Endometrium (tissue), 2 donors: Measurements from ENCODE around the gene IL17RD.

Source experiments
- FAIRE-seq: peaks from 2 replicates; lab custom pipeline; 2012; peaks lifted over from hg19 to GRCh38; lab: Jason Lieb, UNC
- donor health status: control.
- donor health status: control.

The IL17RD gene

DNA sequence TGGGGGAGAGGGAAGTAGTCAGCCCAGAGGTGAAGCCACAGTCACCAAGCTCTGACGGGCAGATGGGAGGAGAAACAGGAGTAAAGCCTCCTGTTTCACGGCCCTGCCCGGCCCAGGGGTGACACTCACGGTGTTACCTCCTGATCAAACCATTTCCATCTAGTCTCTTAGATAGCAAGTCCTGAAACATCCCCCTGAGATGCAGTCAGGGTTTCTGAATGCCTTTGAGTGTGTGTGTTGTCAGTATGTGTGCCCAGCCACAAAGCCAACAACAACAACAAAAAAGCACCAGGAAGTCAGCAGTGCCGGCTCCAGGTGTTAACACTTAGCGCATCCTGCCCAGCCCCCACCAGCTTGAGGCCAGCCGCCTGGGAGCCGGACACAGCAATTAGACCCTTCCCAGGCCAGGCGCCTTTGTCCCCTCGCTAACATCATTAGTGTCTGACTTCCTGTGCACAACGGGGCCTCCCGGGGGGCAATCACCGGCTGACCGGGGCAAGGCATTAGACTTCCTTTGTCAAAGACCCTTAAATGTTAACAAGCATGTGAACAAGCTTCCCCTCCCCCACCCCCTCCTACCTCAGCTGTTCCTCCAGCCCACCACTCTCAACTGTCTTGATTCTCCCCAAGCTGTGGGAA lies 34.5 kb downstream of the IL17RD start:
- FAIRE-seq, result no peak

DNA sequence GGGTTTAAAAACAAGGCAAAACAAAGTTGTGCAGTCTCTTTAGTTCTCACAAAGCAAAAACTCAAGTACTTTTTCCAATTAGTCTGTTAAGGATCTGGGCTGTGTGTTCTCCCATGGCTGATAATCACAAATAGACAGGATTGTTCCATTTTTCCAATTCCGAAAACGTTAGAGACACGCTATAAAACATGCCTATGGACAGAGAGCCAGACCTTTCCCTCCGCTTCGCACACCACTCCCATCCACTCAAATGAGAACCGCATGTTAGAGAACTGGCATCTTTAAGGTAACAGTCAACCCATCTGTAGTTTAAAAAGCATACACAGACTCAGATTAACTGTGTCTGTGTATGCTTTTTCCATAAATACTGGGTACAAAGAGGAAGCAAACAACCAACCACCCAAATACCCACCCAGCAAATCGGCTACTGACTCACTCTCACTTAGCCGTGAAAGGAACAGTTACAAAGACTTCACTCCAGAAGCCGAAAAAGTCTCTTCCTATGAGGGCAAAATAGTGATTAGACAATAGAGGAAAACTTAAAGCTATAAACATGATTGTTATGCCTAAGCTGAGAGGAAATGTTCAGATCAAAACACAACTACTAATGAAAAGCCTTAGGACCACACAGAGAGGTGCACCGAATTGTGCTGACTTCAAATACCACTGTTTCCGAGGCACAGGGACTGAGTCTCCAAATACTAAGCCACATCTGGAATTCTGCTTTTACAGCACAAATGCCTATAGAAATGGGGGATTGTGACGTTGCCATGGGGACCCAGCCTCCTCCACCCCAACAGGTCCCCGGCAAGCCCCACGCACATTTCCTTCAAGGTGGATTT lies 36.1 kb downstream of the IL17RD start:
- FAIRE-seq, result peak; percentile 58

DNA sequence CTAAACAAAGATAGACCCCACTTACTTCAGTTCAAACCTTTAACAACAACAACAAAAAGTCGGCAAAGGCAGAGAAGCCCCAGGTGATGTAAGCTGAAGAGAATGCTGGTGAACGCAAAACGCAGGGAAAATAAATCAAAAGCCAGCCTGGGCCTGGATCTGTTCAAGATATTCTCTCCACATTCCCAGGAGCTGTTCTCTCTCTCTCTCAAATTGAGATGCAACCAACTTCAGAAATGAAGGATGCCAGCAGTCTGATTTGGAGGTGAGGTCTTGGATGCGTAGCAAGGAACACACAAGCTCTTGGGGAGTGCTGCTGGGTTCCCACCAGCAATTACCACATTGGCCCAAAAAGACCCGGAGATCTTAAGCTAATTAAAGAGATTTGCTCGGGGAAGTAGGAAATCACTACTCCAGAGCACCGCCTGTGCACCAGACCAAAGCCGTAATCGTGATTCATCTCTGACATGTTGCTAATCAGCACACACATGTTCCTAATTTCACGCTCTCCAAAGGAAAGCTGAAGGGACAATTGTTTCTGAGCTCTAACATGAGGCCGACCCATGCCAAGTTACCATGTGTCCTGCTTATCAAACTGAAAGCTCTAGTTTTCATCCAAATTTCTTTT lies 37.1 kb downstream of the IL17RD start:
- peak; percentile 86 for FAIRE-seq

DNA sequence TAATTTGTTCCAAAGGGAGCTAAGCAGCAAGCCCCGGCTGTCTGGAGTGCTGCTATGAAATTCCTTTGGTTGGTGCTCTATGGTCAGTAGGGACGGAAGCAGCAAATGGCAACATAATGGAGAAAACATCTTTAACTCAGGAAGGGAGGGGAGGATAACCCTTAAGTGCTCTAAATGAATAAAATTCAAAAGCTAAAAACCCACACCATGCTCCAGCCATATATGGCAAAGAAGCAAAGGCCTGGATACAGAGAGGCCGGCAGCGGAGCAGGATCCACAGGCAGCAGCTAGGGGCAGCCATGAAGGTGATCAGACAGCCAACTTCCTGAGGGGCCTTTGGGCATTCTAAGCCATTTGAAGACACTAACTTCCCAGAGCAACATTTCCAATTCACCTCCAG lies 38.9 kb downstream of the IL17RD start:
- FAIRE-seq, result no peak

DNA sequence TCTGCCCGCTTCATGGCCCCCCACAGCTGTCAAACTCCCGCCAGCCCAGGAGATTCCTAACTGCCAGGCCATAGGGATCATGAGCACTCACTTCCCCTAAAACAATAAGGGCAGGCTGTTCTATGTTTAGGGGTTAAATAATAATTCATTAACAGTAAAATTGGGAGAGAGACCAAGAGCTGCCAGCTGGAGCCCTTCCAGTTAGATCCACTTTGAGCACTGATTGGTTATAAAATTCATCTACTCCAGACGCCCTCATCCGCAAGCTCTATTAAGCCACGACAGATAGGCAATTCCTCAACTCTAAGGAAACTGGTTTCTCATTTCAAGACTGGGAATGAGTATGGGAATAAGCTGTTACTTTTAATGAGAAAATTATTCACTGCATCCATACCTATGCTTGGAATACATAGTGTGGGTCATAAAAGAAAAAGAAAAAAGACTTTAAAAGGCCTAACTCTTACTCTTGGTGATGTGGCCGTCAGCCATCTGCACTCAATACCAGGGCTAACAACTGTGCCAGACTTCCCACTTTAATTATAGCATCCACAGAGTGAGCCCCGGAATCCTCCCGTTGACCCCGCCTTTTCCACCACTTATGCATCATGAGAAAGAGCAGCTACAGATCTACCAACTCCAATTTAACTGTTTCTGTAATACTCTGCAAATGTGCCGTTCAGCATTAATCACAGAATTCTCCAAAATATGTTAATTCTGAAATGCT lies 44.5 kb downstream of the IL17RD start:
- peak; percentile 33 for FAIRE-seq

DNA sequence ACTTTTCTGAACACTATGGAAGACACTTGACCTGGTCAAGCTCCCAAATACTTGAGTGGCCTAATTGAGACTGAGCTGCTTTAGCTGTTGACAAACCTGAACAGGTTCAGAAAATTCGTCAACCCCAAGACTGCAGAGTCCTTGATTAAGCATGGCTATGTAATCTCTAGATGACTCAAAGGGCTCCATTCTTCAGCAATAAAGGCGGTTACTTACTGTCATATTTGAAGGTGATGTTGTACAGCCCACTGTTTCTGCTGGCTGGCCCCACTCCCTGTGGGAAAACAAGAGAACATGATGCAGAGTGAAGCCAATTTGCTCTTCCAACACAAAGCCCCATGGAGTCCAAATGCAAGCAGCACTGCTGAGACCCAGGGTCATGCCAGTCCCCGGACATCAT lies 45.1 kb downstream of the IL17RD start:
- no peak for FAIRE-seq

DNA sequence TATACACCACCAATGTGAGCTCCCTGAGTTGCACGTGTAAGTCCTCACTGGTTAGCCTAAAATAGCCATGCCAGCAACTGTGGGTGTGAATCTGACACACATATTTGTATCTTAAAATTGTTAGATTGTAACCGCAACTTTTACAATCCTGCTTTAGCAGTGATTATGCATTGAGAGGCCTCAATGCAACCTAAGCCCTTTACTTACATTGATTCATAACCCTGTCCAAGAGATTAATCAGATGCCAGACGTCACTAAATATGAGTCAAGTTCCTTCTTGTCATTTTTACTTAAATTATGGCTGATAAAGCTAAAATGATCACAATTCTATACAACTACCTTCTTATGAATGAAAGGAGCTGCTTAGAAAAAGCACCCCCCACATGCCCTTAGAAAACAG lies 46.9 kb downstream of the IL17RD start:
- FAIRE-seq, result no peak

DNA sequence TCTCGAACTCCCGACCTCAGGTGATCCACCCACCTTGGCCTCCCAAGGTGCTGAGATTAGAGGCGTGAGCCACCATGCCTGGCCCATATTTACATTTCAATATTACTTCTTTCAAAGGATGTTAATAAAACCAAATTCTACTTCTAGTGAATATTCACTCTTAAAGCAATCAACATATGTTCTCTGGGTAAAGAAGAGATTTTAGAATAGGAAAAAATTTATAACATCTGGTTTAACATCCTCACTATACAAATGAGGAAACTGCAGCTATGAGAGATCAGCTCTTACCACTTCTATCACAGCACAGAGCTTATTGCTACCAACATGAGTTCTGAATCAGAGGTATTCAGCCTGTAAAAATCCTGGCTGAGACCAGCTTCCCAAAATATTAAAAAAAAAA lies 48.7 kb downstream of the IL17RD start:
- FAIRE-seq, result no peak

DNA sequence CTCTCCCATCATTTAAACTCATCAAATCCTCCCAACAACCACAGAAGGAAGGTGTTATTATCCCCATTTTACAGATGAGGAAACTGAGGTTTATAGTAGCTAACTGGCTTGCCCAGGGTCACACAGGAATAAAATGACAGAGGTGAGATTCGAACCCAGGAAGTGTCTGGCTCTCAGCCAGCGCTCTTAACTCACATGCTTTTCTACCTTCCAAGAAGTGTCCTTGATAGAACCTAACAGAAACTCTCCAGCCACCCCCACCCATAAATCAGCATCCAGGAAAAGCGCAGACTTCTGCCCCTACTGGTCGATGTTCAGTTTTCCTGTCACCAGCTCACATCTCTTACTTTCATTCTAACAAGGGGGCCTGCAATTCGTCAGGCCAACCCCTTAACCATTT lies 52.9 kb downstream of the IL17RD start:
- no peak for FAIRE-seq

DNA sequence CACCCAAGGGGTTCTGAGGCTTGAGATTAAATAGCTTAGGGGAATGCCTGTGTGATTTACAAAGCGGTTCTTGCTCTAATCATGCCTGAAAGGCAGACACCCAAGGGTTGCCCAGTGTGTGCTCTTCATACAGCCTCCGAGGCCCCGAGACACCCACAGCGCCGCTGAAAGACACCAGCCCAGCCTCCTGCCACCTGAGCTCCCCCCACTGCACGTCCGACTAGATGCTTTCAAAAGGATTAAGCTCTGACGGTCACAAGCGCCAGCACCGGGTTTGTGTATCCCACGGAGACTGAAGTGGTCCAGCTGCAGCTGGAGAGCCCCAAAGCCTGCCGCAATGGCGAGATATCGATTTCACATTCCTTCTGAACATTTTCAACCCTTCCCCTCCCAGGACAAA lies 54.4 kb downstream of the IL17RD start:
- no peak for FAIRE-seq

DNA sequence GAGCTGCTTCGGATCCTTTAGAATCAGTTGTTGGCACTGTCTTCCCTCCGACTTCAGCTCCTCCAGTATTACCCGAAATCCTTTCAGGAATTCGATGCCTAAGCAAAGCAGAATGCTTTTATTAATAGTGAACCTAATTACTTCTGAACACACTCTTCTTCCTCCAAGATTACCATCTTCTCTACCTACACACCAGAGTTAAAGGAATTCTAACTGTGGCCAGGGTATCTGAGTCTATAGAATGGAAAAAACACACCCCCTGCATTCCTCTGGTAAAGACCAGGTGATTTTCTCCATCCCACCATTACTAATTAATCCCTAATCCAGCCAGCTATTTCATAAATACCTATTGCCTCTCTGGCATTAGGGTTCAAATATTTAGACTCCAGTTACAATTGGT lies 54.9 kb downstream of the IL17RD start:
- FAIRE-seq, result no peak

DNA sequence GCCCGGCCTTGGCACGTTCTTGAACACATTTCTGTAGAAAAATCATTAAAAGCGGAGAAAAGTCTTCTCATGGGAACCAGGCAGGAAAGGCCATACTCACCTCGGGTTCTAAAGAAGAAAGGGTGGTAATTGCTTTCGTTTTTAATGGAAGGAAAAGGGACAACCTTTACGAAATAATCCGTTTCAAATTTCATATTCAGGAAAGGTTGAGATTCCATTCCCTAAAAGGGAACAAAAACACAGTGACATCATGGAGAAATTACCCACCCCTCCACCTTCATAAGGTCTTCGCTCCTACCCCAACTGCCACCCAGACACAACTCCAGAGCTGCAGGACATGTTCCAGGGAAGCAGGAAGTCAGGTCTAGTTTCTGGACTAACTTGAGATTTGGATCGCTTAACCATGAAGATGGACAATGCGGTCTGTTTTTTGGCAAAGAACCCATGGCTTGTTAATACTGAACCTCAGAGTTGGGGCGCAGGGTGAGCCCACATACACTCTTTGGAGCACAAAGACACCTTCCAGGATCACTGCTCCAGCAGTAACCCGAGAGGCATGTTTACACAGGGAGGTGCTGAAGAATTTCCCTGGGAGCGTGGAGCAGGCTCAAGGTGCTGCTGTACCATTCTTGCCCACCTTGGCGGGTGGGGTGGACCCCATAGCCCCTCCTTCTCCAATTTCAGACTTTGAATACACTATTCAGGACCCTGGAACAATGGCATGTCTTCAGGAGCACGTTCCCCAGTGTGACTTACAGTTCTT lies 55.5 kb downstream of the IL17RD start:
- FAIRE-seq, result no peak

DNA sequence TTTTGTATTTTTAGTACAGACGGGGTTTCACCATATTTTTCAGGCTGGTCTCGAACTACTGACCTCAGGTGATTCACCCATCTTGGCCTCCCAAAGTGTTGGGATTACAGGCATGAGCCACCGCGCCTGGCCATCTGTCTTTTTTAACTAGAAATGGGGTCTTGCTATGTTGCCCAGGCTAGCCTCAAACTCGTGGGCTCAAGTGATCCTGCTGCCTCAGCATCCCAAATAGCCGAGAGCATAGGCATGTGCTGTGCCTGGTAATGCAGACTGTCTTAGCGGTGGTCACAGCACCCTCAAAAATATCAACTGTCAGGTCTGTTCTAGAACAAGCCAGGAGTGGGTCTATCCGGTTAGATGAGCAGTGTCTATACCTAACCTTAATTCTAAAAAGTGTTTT lies 56.5 kb downstream of the IL17RD start:
- FAIRE-seq, result no peak

DNA sequence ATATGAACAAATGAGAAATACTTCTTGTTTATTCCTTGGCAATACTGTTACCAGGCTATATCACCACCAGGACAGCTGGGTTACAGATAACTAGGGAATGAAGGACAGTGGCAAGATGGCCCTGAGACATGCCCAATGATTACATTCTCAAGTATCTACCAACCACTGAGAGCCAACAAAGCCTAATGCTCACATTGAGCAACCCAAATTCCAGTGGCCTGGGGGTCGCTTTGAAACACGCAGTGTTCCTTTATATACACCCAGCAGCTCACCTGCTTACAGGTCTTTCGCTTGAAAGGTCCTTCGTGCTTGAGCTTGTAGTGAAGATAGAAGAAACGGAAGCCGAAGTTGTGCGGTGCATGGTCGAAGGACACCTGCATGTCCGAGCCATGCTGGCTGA lies 59.6 kb downstream of the IL17RD start:
- FAIRE-seq, result no peak

DNA sequence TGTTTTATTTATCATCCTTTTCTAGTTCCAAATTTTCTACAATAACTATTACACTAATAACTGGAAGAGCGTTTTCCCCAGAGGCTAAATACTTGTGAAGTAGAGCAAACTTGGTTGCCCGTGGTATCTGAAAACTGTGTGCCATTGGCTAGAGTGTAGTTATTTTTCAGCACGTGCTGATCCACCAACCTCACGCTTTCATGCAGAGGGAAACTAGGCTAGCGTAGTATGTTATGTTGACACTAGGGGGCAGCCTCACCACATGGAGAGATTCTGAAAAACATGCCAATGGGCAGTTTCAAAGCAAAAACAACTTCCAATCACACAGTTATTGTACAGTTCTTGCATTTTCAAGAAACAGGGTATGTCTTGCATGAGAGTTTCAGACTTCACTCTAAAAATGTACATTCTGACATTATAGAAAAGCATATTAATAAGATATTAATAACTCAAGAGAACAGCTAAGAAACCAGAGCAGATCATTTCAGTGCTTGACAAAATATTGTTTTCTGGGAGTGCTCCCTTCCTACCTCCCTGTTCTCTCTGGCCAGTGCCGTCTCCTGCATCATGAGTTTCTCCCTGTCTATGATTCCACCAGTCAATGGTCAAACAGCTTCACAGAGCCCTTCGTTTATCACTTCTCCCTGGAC lies 65.0 kb downstream of the IL17RD start:
- peak; percentile 76 for FAIRE-seq

DNA sequence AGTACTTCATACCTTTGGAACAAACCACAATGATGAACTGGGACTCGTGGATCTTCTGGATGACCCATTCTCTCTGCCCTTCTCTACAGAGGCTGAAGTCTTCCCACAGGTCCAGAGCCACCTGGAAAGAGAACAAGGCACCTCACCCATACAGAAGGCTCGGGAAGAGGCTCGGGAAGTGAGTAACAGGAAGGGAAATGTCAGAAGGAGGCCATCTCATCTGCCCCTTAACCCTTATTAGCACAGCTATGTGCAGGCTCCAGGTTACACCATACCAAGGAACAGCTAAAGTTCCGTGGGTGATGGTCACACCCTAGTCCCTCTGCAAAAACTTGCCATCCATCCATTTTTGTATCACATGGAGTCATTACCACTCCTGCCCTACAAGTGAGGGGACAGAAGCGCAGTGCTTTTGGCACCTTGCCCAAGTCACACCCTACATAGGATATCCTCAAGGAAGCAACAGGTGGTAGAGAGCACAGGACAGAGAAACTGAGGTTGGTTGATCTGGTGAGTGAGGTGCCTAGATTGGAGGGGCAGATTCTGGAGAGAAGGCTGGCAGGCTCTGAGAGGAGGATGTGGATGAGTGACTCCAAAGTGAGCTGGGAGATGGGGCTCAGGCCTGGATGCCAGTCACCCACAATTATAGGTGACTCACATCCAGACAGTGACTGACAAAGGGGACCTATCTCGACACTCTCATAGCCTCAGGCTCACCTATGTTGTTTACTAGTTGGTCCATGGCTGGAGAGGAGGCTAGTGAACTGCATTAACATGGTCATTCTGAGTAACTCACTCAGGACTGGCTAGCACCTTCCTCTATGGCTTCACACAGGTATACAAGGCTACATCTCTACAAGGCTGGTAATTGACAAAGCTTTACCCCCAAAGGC lies 66.5 kb downstream of the IL17RD start:
- FAIRE-seq, result no peak

DNA sequence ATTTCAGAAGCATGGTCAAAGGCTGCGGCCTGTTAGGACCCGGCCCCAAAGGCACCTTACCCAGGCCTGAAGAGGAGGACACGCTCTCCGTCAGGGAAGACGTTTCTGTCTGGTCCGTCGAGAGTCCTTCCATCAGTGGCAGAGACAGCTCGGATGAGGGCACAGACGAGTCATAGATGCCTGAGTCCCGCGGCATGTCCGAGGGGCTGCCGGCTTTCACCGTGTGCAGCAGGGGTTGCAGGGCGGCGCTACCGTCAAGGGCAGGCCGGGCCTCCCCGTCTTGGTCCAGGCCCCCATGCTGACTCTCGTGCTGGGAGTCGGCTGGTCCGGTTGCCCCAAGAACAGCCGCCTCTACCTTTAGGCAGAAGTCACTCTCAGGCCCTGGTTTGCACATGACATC lies 67.6 kb downstream of the IL17RD start:
- no peak for FAIRE-seq

DNA sequence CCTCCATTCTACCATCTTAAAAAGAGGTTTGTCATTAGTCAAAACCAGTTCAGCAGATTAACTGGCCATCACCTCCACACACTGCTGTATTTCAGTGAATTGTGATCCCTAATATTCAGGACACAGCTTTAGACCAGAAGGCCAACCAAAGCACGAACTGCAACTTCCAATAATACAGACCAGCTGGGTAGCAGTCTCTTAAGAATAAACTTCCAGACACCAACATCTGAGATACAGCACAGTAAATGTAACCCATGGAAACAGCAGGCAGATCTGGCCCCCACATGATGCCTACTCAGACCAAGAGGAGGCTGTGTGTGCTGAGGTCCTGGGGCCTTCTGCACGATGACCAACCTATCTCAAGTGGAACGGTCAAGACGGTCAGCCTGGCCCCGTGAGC lies 69.8 kb downstream of the IL17RD start:
- FAIRE-seq, result no peak

DNA sequence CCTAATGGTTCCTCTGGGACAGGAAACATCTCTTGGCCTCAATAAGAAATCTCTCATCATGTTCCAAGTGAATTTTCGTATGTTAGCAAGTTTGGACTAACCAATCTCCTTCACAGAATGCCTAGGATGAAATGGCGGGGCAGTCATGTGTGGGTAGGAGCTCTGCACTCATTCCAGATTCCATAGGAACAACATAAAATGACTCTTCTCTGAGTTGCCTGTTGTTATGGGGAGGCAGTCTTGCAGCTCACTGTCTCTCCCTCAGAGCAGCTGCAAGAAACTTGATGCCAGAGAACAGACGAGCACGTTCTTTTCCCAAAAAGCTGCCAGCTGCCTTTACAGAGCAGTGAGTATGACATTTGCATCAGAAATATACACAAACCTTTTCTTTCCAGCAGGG lies 70.6 kb downstream of the IL17RD start:
- no peak for FAIRE-seq

DNA sequence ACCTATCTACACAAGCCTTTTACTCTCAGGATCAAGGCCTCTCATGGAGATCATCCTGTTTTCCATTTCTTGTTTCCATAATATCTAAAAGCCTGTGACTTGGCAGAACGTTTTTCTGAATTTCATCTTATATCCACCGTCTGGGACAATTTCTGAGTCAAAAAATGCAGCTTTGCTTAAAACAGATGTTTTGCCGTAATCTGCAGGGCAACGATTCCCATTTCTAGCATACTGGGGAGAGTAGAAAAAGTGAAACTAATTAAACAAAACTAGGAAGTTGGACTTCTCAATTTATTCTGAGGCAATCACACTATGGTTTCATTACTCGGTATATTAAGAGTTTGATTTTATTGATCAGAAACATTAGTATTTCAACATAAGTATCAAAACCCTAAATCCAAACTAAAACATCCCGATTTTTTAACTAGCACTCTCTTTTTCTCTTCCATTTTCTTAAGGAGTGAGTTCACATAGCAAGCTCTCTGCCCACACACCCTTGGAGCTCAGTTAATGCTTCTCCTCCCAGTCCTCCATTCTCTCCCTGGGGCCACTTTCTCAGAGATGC lies 71.1 kb downstream of the IL17RD start:
- FAIRE-seq, result no peak
